GM12878 (cell line): Measurements from ENCODE around the gene COL1A1. TPM values are rescaled to one million over a fixed set of nuclear protein-coding genes. Genes with fewer than 3 reads are reported as not detected.

Source experiments
- ATAC-seq: fragments of 200-7000 bp; cut with Tn5 transposase; 3 replicates; pipeline ENCODE4 v1.9.1; 2020; ENCODE audit warnings: mild to moderate bottlenecking, moderate library complexity
- BruUV-seq: library from RNA; stranded (reverse); fragments of 400-500 nt; replicated peaks from 2 replicates; lab custom pipeline; 2021; lab: Mats Ljungman, UMichigan
- CTCF ChIA-PET: fragments of 300-600 bp; sonication (Branson Sonifier 250); formaldehyde crosslinking; extraction: SDS; loops from one replicate; lab custom pipeline; 2021; ENCODE audit warnings: inconsistent platforms; lab: Yijun Ruan, JAX
- POLR2A ChIA-PET: fragments of 350-600 bp; formaldehyde crosslinking; extraction: SDS; loops from one replicate; lab custom pipeline; 2021; ENCODE audit warnings: inconsistent platforms; lab: Charles Lee
- RAD21 ChIA-PET: fragments of 300-600 bp; sonication (Branson Sonifier 250); formaldehyde crosslinking; loops from one replicate; lab custom pipeline; 2023; ENCODE audit warnings: antibody characterized with exemption; ENCODE audit not compliant: unreplicated experiment; lab: Charles Lee
- SMC1A ChIA-PET: fragments of 300-600 bp; sonication (Branson Sonifier 250); formaldehyde crosslinking; loops from one replicate; lab custom pipeline; 2023; ENCODE audit not compliant: unreplicated experiment, uncharacterized antibody; lab: Charles Lee
- DNase-seq: peaks from one replicate; pipeline ENCODE4 v3.0.0-alpha.2; 2011; ENCODE audit warnings: low read depth, low spot score
- FAIRE-seq: peaks from 3 replicates; lab custom pipeline; 2011; peaks lifted over from hg19 to GRCh38; lab: Jason Lieb, UNC
- H2AFZ ChIP-seq: 2 replicates; pipeline ENCODE4 v1.6.0; 2011; ENCODE audit warnings: low read depth, low read length, control low read depth; ENCODE audit not compliant: control insufficient read depth
- H3K27ac ChIP-seq: 2 replicates; pipeline ENCODE4 v1.5.1; 2011; ENCODE audit warnings: control low read depth; ENCODE audit not compliant: control insufficient read depth, insufficient read depth
- H3K27me3 ChIP-seq, 2 experiments: replicated peaks in 1 of 2; 2 replicates each; pipeline versions ENCODE4 v1.6.0 to v1.6.1; 2011; ENCODE audit warnings: low read length in 1 of 2; ENCODE audit not compliant: control insufficient read depth in 2 of 2, insufficient read depth in 2 of 2
- H3K36me3 ChIP-seq, 2 experiments: 2 replicates each; pipeline ENCODE4 v1.5.1; 2011; ENCODE audit warnings: low read length in 1 of 2; ENCODE audit not compliant: control insufficient read depth in 2 of 2, insufficient read depth in 2 of 2
- H3K4me1 ChIP-seq: 2 replicates; pipeline ENCODE4 v1.6.1; 2011; ENCODE audit warnings: mild to moderate bottlenecking, low read length, moderate library complexity, mixed read lengths; ENCODE audit not compliant: control insufficient read depth, insufficient read depth
- H3K4me2 ChIP-seq: 2 replicates; pipeline ENCODE4 v1.6.0; 2011; ENCODE audit warnings: control low read depth; ENCODE audit not compliant: control insufficient read depth, insufficient read depth
- H3K4me3 ChIP-seq: fragments of 200-600 bp; sonication (generic); 2 replicates; pipeline ENCODE4 v1.5.1; 2016
- H3K79me2 ChIP-seq: 2 replicates; pipeline ENCODE4 v1.6.0; 2011; ENCODE audit warnings: low read length; ENCODE audit not compliant: control insufficient read depth, insufficient read depth
- H3K9ac ChIP-seq: 2 replicates; pipeline ENCODE4 v1.8.0; 2011; ENCODE audit warnings: low read length, control low read depth, mixed read lengths; ENCODE audit not compliant: control insufficient read depth, insufficient read depth
- H3K9me3 ChIP-seq: replicated peaks from 3 replicates; pipeline ENCODE4 v1.5.1; 2011; ENCODE audit warnings: mild to moderate bottlenecking, low read length; ENCODE audit not compliant: control insufficient read depth, insufficient read depth
- H4K20me1 ChIP-seq: 2 replicates; pipeline ENCODE4 v1.6.0; 2011; ENCODE audit not compliant: control insufficient read depth, insufficient read depth
- CTCF ChIP-seq, 3 experiments: IDR thresholded peaks in 2 of 3; conservative IDR thresholded peaks in 1 of 3; 2 replicates each; pipeline ENCODE4 v1.5.1; 2011; ENCODE audit warnings: low read depth in 3 of 3, low read length in 3 of 3, mild to moderate bottlenecking in 3 of 3, control low read depth in 2 of 3, moderate library complexity in 2 of 3, inconsistent platforms in 1 of 3, mixed read lengths in 1 of 3; ENCODE audit not compliant: control insufficient read depth in 2 of 3, insufficient read depth in 1 of 3; ENCODE audit errors: extremely low read depth in 1 of 3
- FOXK2 ChIP-seq: fragments of 450-650 bp; IDR thresholded peaks from 2 replicates; pipeline ENCODE4 v1.6.1; 2017; ENCODE audit warnings: mild to moderate bottlenecking, moderate library complexity
- HDAC2 ChIP-seq: fragments of 200-600 bp; sonication (generic); IDR thresholded peaks from 2 replicates; pipeline ENCODE4 v1.6.1; 2017
- SIX5 ChIP-seq: IDR thresholded peaks from 2 replicates; pipeline ENCODE4 v1.6.1; 2011; ENCODE audit warnings: mild to moderate bottlenecking, low read depth, low read length, moderate library complexity; ENCODE audit not compliant: severe bottlenecking
- STAT3 ChIP-seq: IDR thresholded peaks from 2 replicates; pipeline ENCODE4 v1.6.1; 2011; ENCODE audit warnings: low read depth, low read length, improper control_type of control experiment
- TAF1 ChIP-seq: IDR thresholded peaks from 2 replicates; pipeline ENCODE4 v1.6.1; 2011; ENCODE audit warnings: mild to moderate bottlenecking, low read depth, low read length, borderline replicate concordance
- TCF12 ChIP-seq: IDR thresholded peaks from 2 replicates; pipeline ENCODE4 v1.6.1; 2011; ENCODE audit warnings: low read depth, mild to moderate bottlenecking, low read length
- TCF3 ChIP-seq: IDR thresholded peaks from 2 replicates; pipeline ENCODE4 v1.6.1; 2012; ENCODE audit warnings: low read depth, mild to moderate bottlenecking, low read length, borderline replicate concordance; ENCODE audit not compliant: insufficient read depth
- TCF7 ChIP-seq: IDR thresholded peaks from 2 replicates; pipeline ENCODE4 v1.6.1; 2014; ENCODE audit warnings: antibody characterized with exemption, borderline replicate concordance
- WGBS: methylation state at CpG from one replicate; pipeline ENCODE4 v1.1.6; 2016; ENCODE audit warnings: low lambda C conversion rate; ENCODE audit not compliant: insufficient replicate concordance, insufficient coverage; ENCODE audit errors: missing lambda C conversion rate; 5-methylcytosine and 5-hydroxymethylcytosine counted together
- in situ Hi-C: fragments of 300-500 bp; cut with MboI; formaldehyde crosslinking; loops from 9 replicates; pipeline ENCODE4 v1.14.3; 2018; ENCODE audit warnings: mixed read lengths
- intact Hi-C: fragments of 100-400 bp; cut with micrococcal nuclease; formaldehyde crosslinking; loops from one replicate; pipeline ENCODE4 v1.14.2; 2022; ENCODE audit not compliant: unreplicated experiment
- polyA plus RNA-seq, 11 experiments: library from polyadenylated mRNA; depleted of rRNA in 4 of 11; unstranded in 6 of 11; stranded (reverse) in 5 of 11; fragments of >200 nt; fragmentation: Nextera tagmentation in 4 of 11; fragmentation: Illumina TruSeq in 1 of 11; extraction: Ambion mirVana in 4 of 11; extraction: Trizol in 1 of 11; gene quantifications; 1 replicate in 1 of 11; 2 replicates in 10 of 11; pipeline versions ENCODE4 v1.2.1 to v1.2.3, GENCODE V29; 2011 to 2016; ENCODE audit warnings: inconsistent platforms in 2 of 11, missing spikeins in 2 of 11, low read depth in 1 of 11
- total RNA-seq, 4 experiments: library from RNA; depleted of rRNA in 3 of 4; stranded (reverse); fragments of >200 nt in 3 of 4; fragmentation: Illumina TruSeq in 1 of 4; extraction: Trizol in 1 of 4; gene quantifications; 2 replicates each; pipeline versions ENCODE4 v1.2.1 to v1.2.3, GENCODE V29; 2013 to 2021
- TF ChIP-seq, protein P1 (sequence below): IDR thresholded peaks from 2 replicates; pipeline ENCODE4 v1.6.1; 2012; ENCODE audit warnings: improper control_type of control experiment, low read depth, low read length; ENCODE audit not compliant: insufficient replicate concordance

Gene COL1A1
- total and polyA plus RNA-seq, 10 of the 15 experiments (the other 5 are each of a cell fraction or from before 2014, with no cell fraction given), result 0.18 to 7.7 (median 2.3) TPM

GRCh38 chr17:50225701-50226240 is 24.3 kb upstream of the COL1A1 start:
- TF ChIP-seq FOXK2 (no peak), TAF1 (no peak), TCF7 (no peak), TCF3 (no peak), STAT3 (no peak), CTCF (IDR thresholded peaks at IDR 0.05 in 2 of 3, conservative IDR thresholded peaks at IDR 0.05 in 1 of 3; ENCODE audit: control insufficient read depth in 2 of 3, extremely low read depth in 1 of 3, insufficient read depth in 1 of 3, low read depth in 3 of 3, low read length in 3 of 3) (no peak), HDAC2 (no peak), TCF12 (no peak), SIX5 (no peak)
- TF ChIP-seq, protein P1, sequence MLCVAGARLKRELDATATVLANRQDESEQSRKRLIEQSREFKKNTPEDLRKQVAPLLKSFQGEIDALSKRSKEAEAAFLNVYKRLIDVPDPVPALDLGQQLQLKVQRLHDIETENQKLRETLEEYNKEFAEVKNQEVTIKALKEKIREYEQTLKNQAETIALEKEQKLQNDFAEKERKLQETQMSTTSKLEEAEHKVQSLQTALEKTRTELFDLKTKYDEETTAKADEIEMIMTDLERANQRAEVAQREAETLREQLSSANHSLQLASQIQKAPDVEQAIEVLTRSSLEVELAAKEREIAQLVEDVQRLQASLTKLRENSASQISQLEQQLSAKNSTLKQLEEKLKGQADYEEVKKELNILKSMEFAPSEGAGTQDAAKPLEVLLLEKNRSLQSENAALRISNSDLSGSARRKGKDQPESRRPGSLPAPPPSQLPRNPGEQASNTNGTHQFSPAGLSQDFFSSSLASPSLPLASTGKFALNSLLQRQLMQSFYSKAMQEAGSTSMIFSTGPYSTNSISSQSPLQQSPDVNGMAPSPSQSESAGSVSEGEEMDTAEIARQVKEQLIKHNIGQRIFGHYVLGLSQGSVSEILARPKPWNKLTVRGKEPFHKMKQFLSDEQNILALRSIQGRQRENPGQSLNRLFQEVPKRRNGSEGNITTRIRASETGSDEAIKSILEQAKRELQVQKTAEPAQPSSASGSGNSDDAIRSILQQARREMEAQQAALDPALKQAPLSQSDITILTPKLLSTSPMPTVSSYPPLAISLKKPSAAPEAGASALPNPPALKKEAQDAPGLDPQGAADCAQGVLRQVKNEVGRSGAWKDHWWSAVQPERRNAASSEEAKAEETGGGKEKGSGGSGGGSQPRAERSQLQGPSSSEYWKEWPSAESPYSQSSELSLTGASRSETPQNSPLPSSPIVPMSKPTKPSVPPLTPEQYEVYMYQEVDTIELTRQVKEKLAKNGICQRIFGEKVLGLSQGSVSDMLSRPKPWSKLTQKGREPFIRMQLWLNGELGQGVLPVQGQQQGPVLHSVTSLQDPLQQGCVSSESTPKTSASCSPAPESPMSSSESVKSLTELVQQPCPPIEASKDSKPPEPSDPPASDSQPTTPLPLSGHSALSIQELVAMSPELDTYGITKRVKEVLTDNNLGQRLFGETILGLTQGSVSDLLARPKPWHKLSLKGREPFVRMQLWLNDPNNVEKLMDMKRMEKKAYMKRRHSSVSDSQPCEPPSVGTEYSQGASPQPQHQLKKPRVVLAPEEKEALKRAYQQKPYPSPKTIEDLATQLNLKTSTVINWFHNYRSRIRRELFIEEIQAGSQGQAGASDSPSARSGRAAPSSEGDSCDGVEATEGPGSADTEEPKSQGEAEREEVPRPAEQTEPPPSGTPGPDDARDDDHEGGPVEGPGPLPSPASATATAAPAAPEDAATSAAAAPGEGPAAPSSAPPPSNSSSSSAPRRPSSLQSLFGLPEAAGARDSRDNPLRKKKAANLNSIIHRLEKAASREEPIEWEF, result no peak

More at GRCh38 chr17:50225701-50226240, 24.3 kb upstream of the COL1A1 start:
- H4K20me1 ChIP-seq, result no peaks in the 10 kb centered on the region
- POLR2A ChIA-PET, result no interaction called here
- H3K36me3 ChIP-seq, result no peaks in the 10 kb centered on the region
- H3K4me2 ChIP-seq, result no peak overlapping the region
- intact Hi-C loops, result no loop called here
- no peak overlapping the region for H3K4me3 ChIP-seq
- no peak overlapping the region for H3K9ac ChIP-seq
- RAD21 ChIA-PET, result no interaction called here
- no peaks in the 10 kb centered on the region for H3K79me2 ChIP-seq
- DNase-seq (no peak), ATAC-seq (no peak), FAIRE-seq (no peak)
- no peaks in the 10 kb centered on the region; the same call in 1 of the 3 replicates for H3K9me3 ChIP-seq
- CTCF ChIA-PET, result interaction anchor here (0.8 kb wide), 1 partner anchor 136 kb away, joined by 3 read pairs; no protein-coding TSS in a partner anchor
- H3K27ac ChIP-seq, result no peak overlapping the region
- peaks cover 6% of the 10 kb centered on the region for H3K4me1 ChIP-seq
- WGBS, result 16% methylated on average over 3 of the region's 3 CpGs
- H2AFZ ChIP-seq, result no peak overlapping the region
- H3K27me3 ChIP-seq, result no peaks in the 10 kb centered on the region
- SMC1A ChIA-PET, result no interaction called here
- no TSS peak for BruUV-seq
- in situ Hi-C loops, result no loop called here
